Heart right ventricle (tissue), 16 donors: ENCODE results near the gene ZNF302. TPM values are rescaled to one million over a fixed set of nuclear protein-coding genes. Genes with fewer than 3 reads are reported as not detected.

Source experiments
- ATAC-seq, 8 donors: fragments of 200-7000 bp; cut with Tn5 transposase; one replicate each; pipeline ENCODE4 v1.9.1; 2020; ENCODE audit warnings: mild to moderate bottlenecking in 8 of 8, moderate library complexity in 8 of 8, moderate number of reproducible peaks in 1 of 8
- DNase-seq, 2 donors: peaks; one replicate each; pipeline ENCODE4 v3.0.0-alpha.2; 2020
- H3K27ac ChIP-seq, 10 donors: fragments of 200-600 bp; sonication (generic) in 2 of 10; one replicate each; pipeline versions ENCODE4 v1.5.0 to v1.8.0; 2020 to 2022; ENCODE audit warnings: mild to moderate bottlenecking in 3 of 10
- H3K27me3 ChIP-seq, 7 donors: fragments of 200-600 bp; one replicate each; pipeline ENCODE4 v1.8.0; 2021 to 2022; ENCODE audit warnings: mild to moderate bottlenecking in 2 of 7
- H3K36me3 ChIP-seq, 9 donors: fragments of 200-600 bp; sonication (generic) in 1 of 9; one replicate each; pipeline versions ENCODE4 v1.5.0 to v1.8.0; 2020 to 2022; ENCODE audit warnings: mild to moderate bottlenecking in 2 of 9
- H3K4me1 ChIP-seq, 9 donors: fragments of 200-600 bp; sonication (generic) in 1 of 9; one replicate each; pipeline versions ENCODE4 v1.5.0 to v1.8.0; 2020 to 2022; ENCODE audit warnings: mild to moderate bottlenecking in 4 of 9
- H3K4me3 ChIP-seq, 10 donors: fragments of 200-600 bp; sonication (generic) in 2 of 10; one replicate each; pipeline versions ENCODE4 v1.5.0 to v1.8.0; 2020 to 2022; ENCODE audit warnings: mild to moderate bottlenecking in 7 of 10, moderate library complexity in 2 of 10
- H3K9me3 ChIP-seq, 11 donors: fragments of 200-600 bp in 10 of 11; sonication (generic) in 2 of 11; one replicate each; pipeline versions ENCODE4 v1.5.0 to v1.8.0; 2013 to 2022; ENCODE audit warnings: mild to moderate bottlenecking in 2 of 11, control low read depth in 1 of 11, moderate library complexity in 1 of 11
- CTCF ChIP-seq, 9 donors: fragments of 200-600 bp; sonication (generic) in 2 of 9; IDR thresholded peaks; one replicate each; pipeline versions ENCODE4 v1.5.0 to v1.8.0; 2021 to 2022; ENCODE audit warnings: antibody characterized with exemption in 9 of 9, mild to moderate bottlenecking in 5 of 9, moderate library complexity in 1 of 9
- WGBS, 2 donors: extraction: QIAGEN DNeasy Blood & Tissue Kit; methylation state at CpG; one replicate each; pipeline ENCODE4 v1.1.7; 2013; ENCODE audit warnings: inconsistent platforms in 1 of 2; 5-methylcytosine and 5-hydroxymethylcytosine counted together
- intact Hi-C, 10 donors: fragments of 100-400 bp; cut with DNase I; formaldehyde crosslinking; loops; one replicate each; pipeline versions ENCODE4 v1.11.1 to v1.14.2; 2022
- polyA plus RNA-seq, 2 donors: library from polyadenylated mRNA; stranded (reverse); fragments of 200-250 nt; gene quantifications; one replicate each; pipeline ENCODE4 v1.2.3, GENCODE V29; 2013
- total RNA-seq, 10 donors: library from RNA; stranded (reverse); fragmentation: NEBNext Ultra II Directional in 3 of 10; extraction: Animal tissue kit (Norgen Biotek cat#: 25700) in 3 of 10; gene quantifications; one replicate each; pipeline versions ENCODE4 v1.2.1 to v1.2.4, GENCODE V29; 2021 to 2023
- donor health status: Arrhythmogenic right ventricular cardiomyopathy.
- donor health status: ischemic (EF 13 %, LVEDD 7.1; RV severe dilation, severe dysfunction).
- donor health status: healthy with polysubstance abuse.
- donor health status: DM: no; HTN: yes; CAD: no.
- donor health status: DM: no; HTN: no; CAD: no.
- donor health status: ischemic (EF 25% LVEDD 6.9; RV normal size, moderate dysfunction).
- donor health status: ischemic (EF 25% LVEDD 5.7; RV mildly dilated, moderate dysfunction).
- donor health status: healthy.
- donor health status: DM: yes; HTN: yes; CAD: no.
- donor health status: Ischemic cardiomyopathy.
- donor health status: ischemic (EF 35%, LVEDD 5.7; RV mildly dilated, moderate dysfunction).
- donor health status: nonischemic (EF 11% LVEDD 7.7; RV severe dilation, severe dysfunction).
- donor health status: DM: yes; HTN: yes; CAD: no.
- donor health status: PGD.
- donor health status: ischemic (EF 29% LVEDD 5.4; RV normal size, mild dysfunction).
- donor health status: nonischemic (EF 23%, LVEDD 6.1; RV moderate dilation, normal function).

The ZNF302 gene
- total and polyA plus RNA-seq, 12 donors: 20.4 to 42.5 (median 32.6) TPM

- ATAC-seq (no peak), DNase-seq (peak in 1 of 2 donors; percentile 14)
- Histone ChIP-seq H3K27ac (no peak overlapping the region), H3K36me3 (peaks cover 0 to 10% (median 6%) of the 10 kb centered on the region in 9 donors), H3K27me3 (no peaks in the 10 kb centered on the region), H3K4me3 (no peak overlapping the region), H3K9me3 (peaks cover 0 to 9% (median 0%) of the 10 kb centered on the region in 11 donors), H3K4me1 (peaks cover 2 to 39% (median 25%) of the 10 kb centered on the region in 9 donors)
- WGBS, 2 donors: 85% methylated on average over 11 of the region's 11 CpGs
- intact Hi-C loops: loop anchor here in 5 of 10 donors (5.0 kb wide), 2 partner anchors 41 to 54 kb away; partner anchors contain the start of genes SCGB2B2 (in 4 of the 5), ZNF302 (in 4 of the 5) and ZNF599 (in 2 of the 5)
- TF ChIP-seq CTCF (IDR thresholded peaks at IDR 0.05): no peak
These were observed 53.7 kb downstream of the ZNF302 start for GRCh38 chr19:34731019-34731829.

GRCh38 chr19:34731964-34732363 is 54.5 kb downstream of the ZNF302 start:
- peaks cover 0 to 17% (median 0%) of the 10 kb centered on the region in 11 donors for H3K9me3 ChIP-seq
- no peak overlapping the region for H3K4me3 ChIP-seq
- H3K36me3 ChIP-seq: peaks cover 0 to 18% (median 12%) of the 10 kb centered on the region in 9 donors
- H3K27me3 ChIP-seq: no peaks in the 10 kb centered on the region
- ATAC-seq (no peak), DNase-seq (no peak)
- no peak for TF ChIP-seq CTCF (IDR thresholded peaks at IDR 0.05)
- intact Hi-C loops: loop anchor here in 5 of 10 donors (2.0 to 5.0 kb wide), 3 partner anchors 40 to 195 kb away; partner anchors contain the start of genes SCGB2B2 (in 4 of the 5), ZNF302 (in 4 of the 5), ZNF599 (in 2 of the 5) and ZNF30 (in 1 of the 5)
- WGBS, 2 donors: 80 to 92% methylated on average over 7 of the region's 7 CpGs
- H3K27ac ChIP-seq: no peak overlapping the region
- peaks cover 2 to 46% (median 26%) of the 10 kb centered on the region in 9 donors for H3K4me1 ChIP-seq

GRCh38 chr19:34732612-34733211 is 55.2 kb downstream of the ZNF302 start:
- Histone ChIP-seq H3K4me3 (peak overlapping the region; percentile 45 to 93 (median 81)), H3K4me1 (peaks cover 2 to 48% (median 26%) of the 10 kb centered on the region in 9 donors), H3K9me3 (peaks cover 0 to 24% (median 0%) of the 10 kb centered on the region in 11 donors), H3K27me3 (no peaks in the 10 kb centered on the region), H3K27ac (peak overlapping the region; percentile 91 to 100 (median 98)), H3K36me3 (peaks cover 0 to 25% (median 16%) of the 10 kb centered on the region in 9 donors)
- 44 to 51% methylated on average over 14 to 15 of the region's 15 CpGs for WGBS, 2 donors
- DNase-seq (peak in 1 of 2 donors; percentile 11), ATAC-seq (peak in 1 of 8 donors; percentile 8)
- intact Hi-C loops: loop anchor here in 5 of 10 donors (2.0 to 5.0 kb wide), 3 partner anchors 40 to 194 kb away; partner anchors contain the start of genes SCGB2B2 (in 4 of the 5), ZNF302 (in 4 of the 5), ZNF599 (in 2 of the 5) and ZNF30 (in 1 of the 5)
- TF ChIP-seq CTCF (IDR thresholded peaks at IDR 0.05): no peak

- Histone ChIP-seq H3K27ac (peak overlapping the region; percentile 91 to 100 (median 98)), H3K9me3 (peaks cover 0 to 30% (median 4%) of the 10 kb centered on the region in 11 donors), H3K4me3 (peak overlapping the region; percentile 45 to 93 (median 81)), H3K36me3 (peaks cover 0 to 31% (median 22%) of the 10 kb centered on the region in 9 donors), H3K27me3 (no peaks in the 10 kb centered on the region), H3K4me1 (peaks cover 2 to 48% (median 26%) of the 10 kb centered on the region in 9 donors)
- DNase-seq (peak in 1 of 2 donors; percentile 69), ATAC-seq (peak; percentile 10 to 49 (median 36))
- 0% methylated on average over 13 of the region's 13 CpGs for WGBS, 2 donors
- intact Hi-C loops: loop anchor here in 5 of 10 donors (2.0 to 5.0 kb wide), 3 partner anchors 39 to 193 kb away; partner anchors contain the start of genes SCGB2B2 (in 4 of the 5), ZNF302 (in 4 of the 5), ZNF599 (in 2 of the 5) and ZNF30 (in 1 of the 5)
- TF ChIP-seq CTCF (IDR thresholded peaks at IDR 0.05): no peak
These were observed 55.8 kb downstream of the ZNF302 start for GRCh38 chr19:34733266-34733745.
